PC-9 (cell line): ENCODE measurements around the gene ZDHHC17.

ENCODE experiments used
- EZH2 ChIP-seq: fragments of 200-600 bp; sonication (generic); IDR thresholded peaks from 2 replicates; pipeline ENCODE4 v1.8.0; 2017; ENCODE audit warnings: antibody characterized with exemption, low read depth
- TF ChIP-seq, protein P1 (sequence below): fragments of 200-600 bp; sonication (generic); conservative IDR thresholded peaks from 2 replicates; pipeline ENCODE4 v1.6.1; 2017; ENCODE audit warnings: mixed run types, antibody characterized with exemption, mild to moderate bottlenecking, moderate library complexity

- TF ChIP-seq, protein P1, sequence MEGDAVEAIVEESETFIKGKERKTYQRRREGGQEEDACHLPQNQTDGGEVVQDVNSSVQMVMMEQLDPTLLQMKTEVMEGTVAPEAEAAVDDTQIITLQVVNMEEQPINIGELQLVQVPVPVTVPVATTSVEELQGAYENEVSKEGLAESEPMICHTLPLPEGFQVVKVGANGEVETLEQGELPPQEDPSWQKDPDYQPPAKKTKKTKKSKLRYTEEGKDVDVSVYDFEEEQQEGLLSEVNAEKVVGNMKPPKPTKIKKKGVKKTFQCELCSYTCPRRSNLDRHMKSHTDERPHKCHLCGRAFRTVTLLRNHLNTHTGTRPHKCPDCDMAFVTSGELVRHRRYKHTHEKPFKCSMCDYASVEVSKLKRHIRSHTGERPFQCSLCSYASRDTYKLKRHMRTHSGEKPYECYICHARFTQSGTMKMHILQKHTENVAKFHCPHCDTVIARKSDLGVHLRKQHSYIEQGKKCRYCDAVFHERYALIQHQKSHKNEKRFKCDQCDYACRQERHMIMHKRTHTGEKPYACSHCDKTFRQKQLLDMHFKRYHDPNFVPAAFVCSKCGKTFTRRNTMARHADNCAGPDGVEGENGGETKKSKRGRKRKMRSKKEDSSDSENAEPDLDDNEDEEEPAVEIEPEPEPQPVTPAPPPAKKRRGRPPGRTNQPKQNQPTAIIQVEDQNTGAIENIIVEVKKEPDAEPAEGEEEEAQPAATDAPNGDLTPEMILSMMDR = no peak
- TF ChIP-seq EZH2 = no peak
Observed at GRCh38 chr12:76738824-76739579, 24.9 kb upstream of the ZDHHC17 start.
